CD14-positive monocyte (primary cell): ENCODE measurements around the gene DNAH14. TPM values are rescaled to one million over a fixed set of nuclear protein-coding genes. Genes with fewer than 3 reads are reported as not detected.

Experiments used
- DNase-seq, 3 donors: peaks; one replicate each; pipeline ENCODE4 v3.0.0-alpha.2; 2011 to 2022
- H2AFZ ChIP-seq: 2 replicates; pipeline ENCODE4 v1.6.0; 2012; ENCODE audit warnings: mild to moderate bottlenecking, low read depth, low read length, inconsistent platforms; ENCODE audit not compliant: insufficient read depth, poor library complexity, severe bottlenecking
- H3K27ac ChIP-seq, 2 donors: 1 replicate in 1 of 2; 2 replicates in 1 of 2; pipeline ENCODE4 v1.5.1; 2012 to 2013; ENCODE audit warnings: low read length in 2 of 2, control low read depth in 1 of 2, inconsistent platforms in 1 of 2, low read depth in 1 of 2, mild to moderate bottlenecking in 1 of 2
- H3K27me3 ChIP-seq, 2 donors: one replicate each; pipeline versions ENCODE4 v1.6.0 to v1.6.1; 2011 to 2013; ENCODE audit warnings: low read length in 2 of 2; ENCODE audit not compliant: control insufficient read depth in 2 of 2, insufficient read depth in 2 of 2
- H3K36me3 ChIP-seq, 2 donors: replicated peaks in 1 of 2; 1 replicate in 1 of 2; 2 replicates in 1 of 2; pipeline versions ENCODE4 v1.5.1 to v1.6.1; 2012 to 2013; ENCODE audit warnings: low read length in 2 of 2, control low read depth in 1 of 2, inconsistent platforms in 1 of 2, mild to moderate bottlenecking in 1 of 2; ENCODE audit not compliant: insufficient read depth in 2 of 2, control insufficient read depth in 1 of 2
- H3K4me1 ChIP-seq, 2 donors: 1 replicate in 1 of 2; 2 replicates in 1 of 2; pipeline versions ENCODE4 v1.5.1 to v1.6.1; 2012 to 2013; ENCODE audit warnings: low read length in 2 of 2, control low read depth in 1 of 2, inconsistent platforms in 1 of 2, mild to moderate bottlenecking in 1 of 2, moderate library complexity in 1 of 2; ENCODE audit not compliant: insufficient read depth in 2 of 2, control insufficient read depth in 1 of 2
- H3K4me2 ChIP-seq: replicated peaks from 2 replicates; pipeline ENCODE3; 2012; ENCODE audit warnings: low read length, moderate library complexity, mild to moderate bottlenecking; ENCODE audit not compliant: poor library complexity, severe bottlenecking; ENCODE audit errors: extremely low read depth
- H3K4me3 ChIP-seq, 3 experiments: fragments of 200-600 bp in 1 of 3; sonication (generic) in 1 of 3; replicated peaks in 1 of 3; 1 replicate in 2 of 3; 2 replicates in 1 of 3; pipeline ENCODE4 v1.5.1; 2011 to 2013; ENCODE audit warnings: low read length in 3 of 3, mild to moderate bottlenecking in 3 of 3, control low read depth in 2 of 3, low read depth in 2 of 3, inconsistent platforms in 1 of 3, moderate library complexity in 1 of 3
- H3K79me2 ChIP-seq: 2 replicates; pipeline ENCODE4 v1.6.0; 2012; ENCODE audit warnings: mild to moderate bottlenecking, control low read depth, inconsistent platforms, low read length, moderate library complexity; ENCODE audit not compliant: insufficient read depth
- H3K9ac ChIP-seq: 2 replicates; pipeline ENCODE4 v1.6.0; 2017; ENCODE audit warnings: low read length, mild to moderate bottlenecking; ENCODE audit not compliant: insufficient read depth, poor library complexity, severe bottlenecking
- H3K9me3 ChIP-seq, 2 donors: replicated peaks in 1 of 2; 1 replicate in 1 of 2; 2 replicates in 1 of 2; pipeline versions ENCODE4 v1.5.1 to v1.6.1; 2012 to 2013; ENCODE audit warnings: low read length in 2 of 2, control low read depth in 1 of 2; ENCODE audit not compliant: control insufficient read depth in 1 of 2, insufficient read depth in 1 of 2
- H4K20me1 ChIP-seq: 2 replicates; pipeline ENCODE4 v1.6.0; 2012; ENCODE audit warnings: mild to moderate bottlenecking, low read length, control low read depth, moderate library complexity; ENCODE audit not compliant: insufficient read depth
- H3K27ac Mint-ChIP-seq, 7 donors: one replicate each; pipeline ENCODE4 v1.8.0; 2020; ENCODE audit warnings: mild to moderate bottlenecking in 7 of 7, mixed read lengths in 7 of 7, moderate library complexity in 6 of 7, inconsistent platforms in 2 of 7
- H3K27me3 Mint-ChIP-seq, 3 donors: one replicate each; pipeline ENCODE4 v1.8.0; 2021 to 2022; ENCODE audit warnings: low read depth in 3 of 3, mild to moderate bottlenecking in 3 of 3, mixed read lengths in 3 of 3, moderate library complexity in 3 of 3, inconsistent platforms in 1 of 3
- H3K36me3 Mint-ChIP-seq, 2 donors: one replicate each; pipeline ENCODE4 v1.8.0; 2020; ENCODE audit warnings: mixed read lengths in 2 of 2, inconsistent platforms in 1 of 2, mild to moderate bottlenecking in 1 of 2
- H3K4me1 Mint-ChIP-seq: one replicate; pipeline ENCODE4 v1.8.0; 2020; ENCODE audit warnings: mild to moderate bottlenecking, mixed read lengths
- H3K4me3 Mint-ChIP-seq, 2 donors: one replicate each; pipeline ENCODE4 v1.8.0; 2020; ENCODE audit warnings: mild to moderate bottlenecking in 2 of 2, mixed read lengths in 2 of 2, moderate library complexity in 1 of 2
- H3K9me3 Mint-ChIP-seq, 7 donors: one replicate each; pipeline ENCODE4 v1.8.0; 2020 to 2022; ENCODE audit warnings: mixed read lengths in 7 of 7, mild to moderate bottlenecking in 6 of 7, moderate library complexity in 6 of 7, inconsistent platforms in 2 of 7
- WGBS: methylation state at CpG from one replicate; pipeline ENCODE4 v1.1.5; 2013; ENCODE audit warnings: missing lambda C conversion rate; ENCODE audit not compliant: insufficient coverage; 5-methylcytosine and 5-hydroxymethylcytosine counted together
- intact Hi-C, 2 donors: fragments of 100-400 bp; cut with micrococcal nuclease; formaldehyde crosslinking; loops; one replicate each; pipeline versions ENCODE4 v1.15.0 to v1.15.1; 2023
- polyA plus RNA-seq, 3 donors: library from polyadenylated mRNA; depleted of rRNA in 1 of 3; unstranded in 2 of 3; stranded (reverse) in 1 of 3; fragments of 300-500 nt in 2 of 3; fragments of >200 nt in 1 of 3; fragmentation: Illumina TruSeq in 2 of 3; gene quantifications; 1 replicate in 2 of 3; 2 replicates in 1 of 3; pipeline ENCODE4 v1.2.3, GENCODE V29; 2012 to 2021
- TF ChIP-seq, protein P1 (sequence below): fragments of 200-600 bp; IDR thresholded peaks from one replicate; pipeline ENCODE4 v1.8.0; 2022; ENCODE audit warnings: antibody characterized with exemption, mild to moderate bottlenecking

DNAH14 gene
- polyA plus RNA-seq, 3 donors = 0.83 TPM; not detected in 2

DNA sequence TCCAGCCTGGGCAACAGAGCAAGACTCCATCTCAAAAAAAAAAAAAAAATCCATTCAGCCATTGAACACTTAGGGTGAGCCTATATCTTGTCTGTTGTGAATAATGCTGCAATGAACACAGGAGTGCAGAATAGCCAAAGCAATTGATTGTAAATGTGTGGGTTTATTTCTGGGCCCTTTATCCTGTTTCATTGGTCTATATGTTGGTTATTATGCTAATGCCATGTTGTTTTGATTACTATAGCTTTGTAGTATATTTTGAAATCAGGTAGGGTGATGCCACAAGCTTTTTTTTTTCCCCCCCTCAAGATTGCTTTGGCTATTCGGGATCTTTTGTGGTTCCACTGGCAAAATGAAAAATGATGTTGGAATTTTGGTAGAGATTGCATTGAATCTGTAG lies 330.8 kb downstream of the DNAH14 start:
- TF ChIP-seq, protein P1, sequence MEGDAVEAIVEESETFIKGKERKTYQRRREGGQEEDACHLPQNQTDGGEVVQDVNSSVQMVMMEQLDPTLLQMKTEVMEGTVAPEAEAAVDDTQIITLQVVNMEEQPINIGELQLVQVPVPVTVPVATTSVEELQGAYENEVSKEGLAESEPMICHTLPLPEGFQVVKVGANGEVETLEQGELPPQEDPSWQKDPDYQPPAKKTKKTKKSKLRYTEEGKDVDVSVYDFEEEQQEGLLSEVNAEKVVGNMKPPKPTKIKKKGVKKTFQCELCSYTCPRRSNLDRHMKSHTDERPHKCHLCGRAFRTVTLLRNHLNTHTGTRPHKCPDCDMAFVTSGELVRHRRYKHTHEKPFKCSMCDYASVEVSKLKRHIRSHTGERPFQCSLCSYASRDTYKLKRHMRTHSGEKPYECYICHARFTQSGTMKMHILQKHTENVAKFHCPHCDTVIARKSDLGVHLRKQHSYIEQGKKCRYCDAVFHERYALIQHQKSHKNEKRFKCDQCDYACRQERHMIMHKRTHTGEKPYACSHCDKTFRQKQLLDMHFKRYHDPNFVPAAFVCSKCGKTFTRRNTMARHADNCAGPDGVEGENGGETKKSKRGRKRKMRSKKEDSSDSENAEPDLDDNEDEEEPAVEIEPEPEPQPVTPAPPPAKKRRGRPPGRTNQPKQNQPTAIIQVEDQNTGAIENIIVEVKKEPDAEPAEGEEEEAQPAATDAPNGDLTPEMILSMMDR = no peak
- no peak overlapping the region for H3K27ac ChIP-seq
- H4K20me1 ChIP-seq = no peaks in the 10 kb centered on the region
- no peak overlapping the region for H3K9ac ChIP-seq
- H3K79me2 ChIP-seq = no peaks in the 10 kb centered on the region
- peaks cover 0 to 11% (median 3%) of the 10 kb centered on the region in 7 donors for H3K9me3 Mint-ChIP-seq
- no peak overlapping the region for H3K4me2 ChIP-seq
- H3K27ac Mint-ChIP-seq = no peak overlapping the region
- intact Hi-C loops = no loop called here
- H3K9me3 ChIP-seq = no peaks in the 10 kb centered on the region
- H3K4me3 Mint-ChIP-seq = no peak overlapping the region
- no peak overlapping the region for H2AFZ ChIP-seq
- no peaks in the 10 kb centered on the region for H3K36me3 ChIP-seq
- H3K4me1 Mint-ChIP-seq = peaks cover 4% of the 10 kb centered on the region
- H3K4me1 ChIP-seq = no peaks in the 10 kb centered on the region
- DNase-seq = no peak
- no peaks in the 10 kb centered on the region for H3K36me3 Mint-ChIP-seq
- no peaks in the 10 kb centered on the region for H3K27me3 ChIP-seq
- H3K4me3 ChIP-seq = no peak overlapping the region
- H3K27me3 Mint-ChIP-seq = no peaks in the 10 kb centered on the region
- WGBS = no CpG with 5 or more reads among the region's 1 CpG

DNA sequence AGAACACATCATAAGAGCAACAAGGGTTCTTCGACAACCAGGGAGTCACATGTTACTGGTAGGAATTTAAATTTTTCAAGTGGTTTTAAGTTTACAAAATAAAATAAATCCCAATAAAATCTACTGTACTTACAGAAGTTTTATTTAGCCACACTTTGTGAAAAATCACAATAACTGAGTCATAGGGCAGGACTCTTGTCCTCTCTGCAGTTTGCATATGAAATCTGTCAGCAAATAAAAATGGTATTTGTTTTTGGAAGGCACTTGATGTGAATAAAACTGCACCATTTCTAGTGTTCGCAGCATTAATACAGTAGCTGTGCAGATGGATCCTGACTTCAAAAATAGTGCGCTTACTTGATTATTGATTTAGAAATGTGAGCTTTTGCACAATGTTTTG lies 348.0 kb downstream of the DNAH14 start:
- H4K20me1 ChIP-seq = no peaks in the 10 kb centered on the region
- H3K9me3 Mint-ChIP-seq = peaks cover 15 to 22% (median 19%) of the 10 kb centered on the region in 7 donors
- DNase-seq = no peak
- H3K27ac ChIP-seq = no peak overlapping the region
- no peak overlapping the region for H3K27ac Mint-ChIP-seq
- H3K4me1 Mint-ChIP-seq = no peaks in the 10 kb centered on the region
- no peaks in the 10 kb centered on the region for H3K27me3 ChIP-seq
- H3K27me3 Mint-ChIP-seq = peaks cover 1 to 4% (median 4%) of the 10 kb centered on the region in 3 donors
- intact Hi-C loops = no loop called here
- no peaks in the 10 kb centered on the region for H3K36me3 Mint-ChIP-seq
- no peak overlapping the region for H3K4me3 ChIP-seq
- no peak overlapping the region for H3K4me3 Mint-ChIP-seq
- no peaks in the 10 kb centered on the region for H3K4me1 ChIP-seq
- H3K79me2 ChIP-seq = no peaks in the 10 kb centered on the region
- no peak overlapping the region for H3K4me2 ChIP-seq
- TF ChIP-seq, protein P1 = no peak
- peaks cover 10 to 17% of the 10 kb centered on the region in 2 donors for H3K9me3 ChIP-seq
- no peaks in the 10 kb centered on the region for H3K36me3 ChIP-seq
- H3K9ac ChIP-seq = no peak overlapping the region
- no CpG with 5 or more reads among the region's 3 CpGs for WGBS
- H2AFZ ChIP-seq = no peak overlapping the region
